Neural progenitor cell (in vitro differentiated cells): ENCODE results near the gene IREB2. TPM values are rescaled to one million over a fixed set of nuclear protein-coding genes. Genes with fewer than 3 reads are reported as not detected.
"Not testable (repeated sequence)": the region's sequence is repeated elsewhere in the genome, so short reads cannot be mapped to it uniquely, and the experiment has no call there.

Experiments used
- DNase-seq: peaks from one replicate; pipeline ENCODE4 v3.0.0-alpha.2; 2016; ENCODE audit warnings: low spot score
- H2AFZ ChIP-seq: fragments of 200-600 bp; sonication (generic); replicated peaks from 2 replicates; pipeline ENCODE4 v1.6.1; 2016; ENCODE audit warnings: antibody characterized with exemption
- H3F3A ChIP-seq: fragments of 200-600 bp; sonication (generic); 2 replicates; pipeline ENCODE4 v1.6.1; 2016; ENCODE audit warnings: antibody characterized with exemption, low read depth
- H3K27ac ChIP-seq: fragments of 200-600 bp; sonication (generic); 2 replicates; pipeline ENCODE4 v1.5.1; 2016; ENCODE audit warnings: mild to moderate bottlenecking
- H3K27me3 ChIP-seq: fragments of 200-600 bp; sonication (generic); 2 replicates; pipeline ENCODE4 v1.6.1; 2016; ENCODE audit warnings: mild to moderate bottlenecking, moderate library complexity
- H3K36me3 ChIP-seq: fragments of 200-600 bp; sonication (generic); 2 replicates; pipeline ENCODE4 v1.5.1; 2016
- H3K4me1 ChIP-seq: fragments of 200-600 bp; sonication (generic); 2 replicates; pipeline ENCODE4 v1.6.1; 2016; ENCODE audit warnings: mixed run types
- H3K4me2 ChIP-seq: fragments of 200-600 bp; sonication (generic); 2 replicates; pipeline ENCODE4 v1.6.1; 2016
- H3K4me3 ChIP-seq: fragments of 200-600 bp; sonication (generic); 2 replicates; pipeline ENCODE4 v1.5.1; 2016
- H3K79me2 ChIP-seq: fragments of 200-600 bp; sonication (generic); 2 replicates; pipeline ENCODE4 v1.6.1; 2016; ENCODE audit warnings: low read depth
- H3K9ac ChIP-seq: fragments of 200-600 bp; sonication (generic); 2 replicates; pipeline ENCODE4 v1.6.1; 2016
- H3K9me3 ChIP-seq: fragments of 200-600 bp; sonication (generic); 2 replicates; pipeline ENCODE4 v1.5.1; 2016; ENCODE audit warnings: low read depth
- H4K20me1 ChIP-seq: fragments of 200-600 bp; sonication (generic); 2 replicates; pipeline ENCODE4 v1.6.1; 2016; ENCODE audit warnings: low read depth
- H3K27ac Mint-ChIP-seq: 3 replicates; pipeline ENCODE4 v1.8.0; 2021; ENCODE audit warnings: mixed read lengths
- H3K27me3 Mint-ChIP-seq: 2 replicates; pipeline ENCODE4 v1.8.0; 2022; ENCODE audit warnings: low read depth, mild to moderate bottlenecking, inconsistent platforms, moderate library complexity, mixed read lengths; ENCODE audit not compliant: insufficient read depth
- H3K36me3 Mint-ChIP-seq: 3 replicates; pipeline ENCODE4 v1.8.0; 2021; ENCODE audit warnings: mixed read lengths
- H3K4me1 Mint-ChIP-seq: 3 replicates; pipeline ENCODE4 v1.8.0; 2021; ENCODE audit warnings: mixed read lengths
- H3K4me3 Mint-ChIP-seq: 3 replicates; pipeline ENCODE4 v1.8.0; 2021; ENCODE audit warnings: mild to moderate bottlenecking, moderate library complexity, mixed read lengths
- H3K9me3 Mint-ChIP-seq: 3 replicates; pipeline ENCODE4 v1.8.0; 2020; ENCODE audit warnings: mixed read lengths
- CTCF ChIP-seq: fragments of 200-600 bp; sonication (generic); IDR thresholded peaks from 2 replicates; pipeline ENCODE4 v1.5.1; 2017; ENCODE audit warnings: antibody characterized with exemption, mild to moderate bottlenecking
- EZH2 ChIP-seq: fragments of 200-600 bp; sonication (generic); IDR thresholded peaks from 2 replicates; pipeline ENCODE4 v1.6.1; 2017; ENCODE audit warnings: antibody characterized with exemption, mild to moderate bottlenecking, moderate library complexity
- EZH2phosphoT487 ChIP-seq: fragments of 200-600 bp; sonication (generic); IDR thresholded peaks from 2 replicates; pipeline ENCODE4 v1.6.1; 2017; ENCODE audit warnings: antibody characterized with exemption
- total RNA-seq: library from RNA; depleted of rRNA; stranded (reverse); fragments of >200 nt; gene quantifications from 2 replicates; pipeline ENCODE4 v1.2.3, GENCODE V29; 2015; ENCODE audit warnings: low replicate concordance

Gene IREB2
- total RNA-seq, 1 donor from 2014 or later = 87.7 TPM

DNA sequence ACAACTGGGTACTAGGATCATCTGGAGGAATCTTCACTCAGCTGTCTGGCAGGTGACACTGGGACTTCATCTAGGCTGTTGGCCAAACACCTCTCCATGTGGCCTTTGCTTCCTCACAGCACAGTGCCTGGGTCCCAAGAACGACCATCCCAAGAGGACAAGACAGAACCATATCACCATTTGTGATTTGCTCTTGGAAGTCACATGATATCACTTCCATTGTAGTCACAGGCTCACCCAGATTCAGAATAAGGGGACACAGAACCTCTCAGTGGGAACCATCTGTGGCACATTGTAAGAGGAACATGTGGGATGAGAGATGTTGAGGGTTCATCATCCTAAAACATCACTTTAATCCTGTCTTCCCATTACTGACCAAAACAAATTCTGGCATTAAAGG, 100.3 kb downstream of the IREB2 start:
- peaks cover 11% of the 10 kb centered on the region for H3K4me1 ChIP-seq
- peaks cover 31% of the 10 kb centered on the region for H3K79me2 ChIP-seq
- H3K36me3 ChIP-seq = peaks cover 14% of the 10 kb centered on the region
- no peak overlapping the region for H3K4me2 ChIP-seq
- no peak overlapping the region for H3K27ac Mint-ChIP-seq
- peaks cover 6% of the 10 kb centered on the region for H3F3A ChIP-seq
- H3K27ac ChIP-seq = no peak overlapping the region
- no peak overlapping the region for H3K4me3 Mint-ChIP-seq
- no peaks in the 10 kb centered on the region for H3K9me3 Mint-ChIP-seq
- no peak overlapping the region for H3K4me3 ChIP-seq
- H4K20me1 ChIP-seq = peaks cover 26% of the 10 kb centered on the region
- peaks cover 3% of the 10 kb centered on the region for H3K27me3 Mint-ChIP-seq
- no peak overlapping the region for H3K9ac ChIP-seq
- H3K9me3 ChIP-seq = no peaks in the 10 kb centered on the region
- no peak for DNase-seq
- TF ChIP-seq EZH2phosphoT487 (no peak), CTCF (no peak), EZH2 (no peak)
- no peaks in the 10 kb centered on the region for H3K27me3 ChIP-seq
- H3K4me1 Mint-ChIP-seq = peaks cover 14% of the 10 kb centered on the region
- no peak overlapping the region for H2AFZ ChIP-seq
- peaks cover 7% of the 10 kb centered on the region for H3K36me3 Mint-ChIP-seq

DNA sequence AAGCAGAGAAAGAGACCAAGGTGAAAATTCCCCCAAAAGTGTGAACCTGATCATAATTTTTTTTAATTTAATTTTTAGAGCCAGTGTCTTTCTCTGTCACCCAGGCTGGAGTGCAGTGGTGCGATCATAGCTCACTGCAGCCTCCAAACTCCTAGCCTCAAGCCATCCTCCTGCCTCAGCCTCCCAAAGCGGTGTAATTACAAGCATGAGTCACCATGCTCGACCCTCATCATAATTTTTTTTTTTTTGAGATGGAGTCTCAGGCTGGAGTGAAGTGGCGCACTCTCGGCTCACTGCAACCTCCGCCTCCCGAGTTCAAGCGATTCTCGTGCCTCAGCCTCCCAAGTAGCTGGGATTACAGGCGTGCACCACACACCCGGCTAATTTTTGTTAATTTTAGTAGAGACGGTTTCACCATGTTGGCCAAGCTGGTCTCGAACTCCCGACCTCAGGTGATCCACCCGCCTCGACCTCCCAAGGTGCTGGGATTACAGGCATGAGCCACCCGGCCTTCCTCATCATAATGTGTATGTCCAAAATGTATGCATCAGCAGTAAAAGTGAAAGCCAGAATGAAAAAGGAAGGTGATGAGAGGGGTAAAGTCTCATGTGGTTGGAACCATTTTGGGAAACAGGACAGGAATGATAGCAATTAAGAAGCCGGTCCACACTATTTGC, 101.6 kb downstream of the IREB2 start:
- not testable (repeated sequence) for H3K9me3 Mint-ChIP-seq, H3K9ac ChIP-seq, DNase-seq, H3K27me3 Mint-ChIP-seq, H3K27ac ChIP-seq, H3K9me3 ChIP-seq, H3F3A ChIP-seq, H3K27me3 ChIP-seq, H3K36me3 Mint-ChIP-seq
- H3K4me1 Mint-ChIP-seq = peaks cover 14% of the 10 kb centered on the region
- Histone ChIP-seq H3K79me2 (peaks cover 40% of the 10 kb centered on the region), H2AFZ (peak overlapping the region; percentile 99), H4K20me1 (peaks cover 26% of the 10 kb centered on the region), H3K36me3 (peaks cover 16% of the 10 kb centered on the region), H3K4me1 (peaks cover 11% of the 10 kb centered on the region), H3K4me3 (peak overlapping the region; percentile 91), H3K4me2 (peak overlapping the region; percentile 85)
- H3K27ac Mint-ChIP-seq = peak overlapping the region; percentile 57
- peak overlapping the region; percentile 100 for H3K4me3 Mint-ChIP-seq

- Histone ChIP-seq H3K4me1 (peaks cover 11% of the 10 kb centered on the region), H2AFZ (peak within 1 kb of the TSS; percentile 99), H4K20me1 (peaks cover 30% of the 10 kb centered on the region), H3K79me2 (peaks cover 47% of the 10 kb centered on the region), H3K9ac (peak within 1 kb of the TSS; percentile 89), H3K4me2 (peak within 1 kb of the TSS; percentile 85), H3K36me3 (peaks cover 23% of the 10 kb centered on the region), H3K9me3 (no peaks in the 10 kb centered on the region), H3F3A (peaks cover 6% of the 10 kb centered on the region), H3K27ac (peak within 1 kb of the TSS; percentile 89), H3K27me3 (no peaks in the 10 kb centered on the region), H3K4me3 (peak within 1 kb of the TSS; percentile 91)
- H3K9me3 Mint-ChIP-seq = no peaks in the 10 kb centered on the region
- H3K27me3 Mint-ChIP-seq = peaks cover 3% of the 10 kb centered on the region
- no peak for TF ChIP-seq EZH2
- TF ChIP-seq CTCF = peak; percentile 21
- peak within 1 kb of the TSS; percentile 100 for H3K4me3 Mint-ChIP-seq
- DNase-seq = peak; percentile 93
- peaks cover 11% of the 10 kb centered on the region for H3K36me3 Mint-ChIP-seq
- peaks cover 14% of the 10 kb centered on the region for H3K4me1 Mint-ChIP-seq
- peak within 1 kb of the TSS; percentile 98 for H3K27ac Mint-ChIP-seq
Observed at GRCh38 chr15:78540141-78540870, 102.3 kb downstream of the IREB2 start, which contains the start of gene PSMA4. Gene PSMA4 (plus strand): TSS chr15:78540444. CDS start chr15:78541928, 1,484 bp downstream.
